M059J (cell line): ENCODE results near the gene HDLBP. TPM values are rescaled to one million over a fixed set of nuclear protein-coding genes. Genes with fewer than 3 reads are reported as not detected.

Source experiments
- DNase-seq: peaks from one replicate; pipeline ENCODE4 v3.0.0-alpha.2; 2012; ENCODE audit warnings: low read depth
- total RNA-seq: library from RNA; depleted of rRNA; stranded (reverse); fragments of >200 nt; shearing (Covaris generic); gene quantifications from 2 replicates; pipeline ENCODE4 v1.2.3, GENCODE V29; 2014

Gene HDLBP
- total RNA-seq, 1 experiment from 2014 or later = 426 TPM

GRCh38 chr2:241229563-241230401 lies 85.7 kb downstream of the HDLBP start:
- DNase-seq = no peak

- no peak for DNase-seq
These were observed 86.5 kb downstream of the HDLBP start for GRCh38 chr2:241228860-241229516.

GRCh38 chr2:241228081-241228859 lies 87.2 kb downstream of the HDLBP start:
- DNase-seq = no peak

- DNase-seq = no peak
These were observed 87.9 kb downstream of the HDLBP start for GRCh38 chr2:241227594-241227993.

GRCh38 chr2:241226723-241227572 lies 88.5 kb downstream of the HDLBP start:
- no peak for DNase-seq

- no peak for DNase-seq
These were observed 89.5 kb downstream of the HDLBP start for GRCh38 chr2:241225983-241226382.

- DNase-seq = no peak
These were observed 89.9 kb downstream of the HDLBP start for GRCh38 chr2:241225545-241225944.

- DNase-seq = no peak
These were observed 90.5 kb downstream of the HDLBP start for GRCh38 chr2:241224851-241225438.

GRCh38 chr2:241224018-241224850 lies 91.2 kb downstream of the HDLBP start:
- peak; percentile 66 for DNase-seq

- peak; percentile 60 for DNase-seq
These were observed 92.1 kb downstream of the HDLBP start for GRCh38 chr2:241223211-241224017.

- DNase-seq = no peak
These were observed 95.6 kb downstream of the HDLBP start for GRCh38 chr2:241219856-241220356.

GRCh38 chr2:241219030-241219382 lies 96.5 kb downstream of the HDLBP start:
- no peak for DNase-seq

GRCh38 chr2:241218131-241219029 lies 97.1 kb downstream of the HDLBP start:
- DNase-seq = peak; percentile 29

GRCh38 chr2:241217320-241218031 lies 98.0 kb downstream of the HDLBP start:
- peak; percentile 60 for DNase-seq

GRCh38 chr2:241216211-241216761 lies 99.2 kb downstream of the HDLBP start:
- DNase-seq = no peak

- no peak for DNase-seq
These were observed 100.1 kb downstream of the HDLBP start for GRCh38 chr2:241215421-241215820.

GRCh38 chr2:241214766-241215165 lies 100.7 kb downstream of the HDLBP start:
- DNase-seq = no peak
